Posterior cingulate gyrus (tissue), 11 donors: Measurements from ENCODE around the gene RARA.
"Not testable (repeated sequence)": the region's sequence is repeated elsewhere in the genome, so short reads cannot be mapped to it uniquely, and the experiment has no call there.

Experiments
- DNase-seq, 10 donors: peaks; one replicate each; pipeline versions ENCODE4 v3.0.0 to v3.0.0-alpha.2; 2020 to 2021; ENCODE audit warnings: mixed read lengths in 3 of 10
- intact Hi-C: fragments of 100-400 bp; cut with DNase I; formaldehyde crosslinking; loops from one replicate; pipeline ENCODE4 v1.15.1; 2023

RARA gene

DNA sequence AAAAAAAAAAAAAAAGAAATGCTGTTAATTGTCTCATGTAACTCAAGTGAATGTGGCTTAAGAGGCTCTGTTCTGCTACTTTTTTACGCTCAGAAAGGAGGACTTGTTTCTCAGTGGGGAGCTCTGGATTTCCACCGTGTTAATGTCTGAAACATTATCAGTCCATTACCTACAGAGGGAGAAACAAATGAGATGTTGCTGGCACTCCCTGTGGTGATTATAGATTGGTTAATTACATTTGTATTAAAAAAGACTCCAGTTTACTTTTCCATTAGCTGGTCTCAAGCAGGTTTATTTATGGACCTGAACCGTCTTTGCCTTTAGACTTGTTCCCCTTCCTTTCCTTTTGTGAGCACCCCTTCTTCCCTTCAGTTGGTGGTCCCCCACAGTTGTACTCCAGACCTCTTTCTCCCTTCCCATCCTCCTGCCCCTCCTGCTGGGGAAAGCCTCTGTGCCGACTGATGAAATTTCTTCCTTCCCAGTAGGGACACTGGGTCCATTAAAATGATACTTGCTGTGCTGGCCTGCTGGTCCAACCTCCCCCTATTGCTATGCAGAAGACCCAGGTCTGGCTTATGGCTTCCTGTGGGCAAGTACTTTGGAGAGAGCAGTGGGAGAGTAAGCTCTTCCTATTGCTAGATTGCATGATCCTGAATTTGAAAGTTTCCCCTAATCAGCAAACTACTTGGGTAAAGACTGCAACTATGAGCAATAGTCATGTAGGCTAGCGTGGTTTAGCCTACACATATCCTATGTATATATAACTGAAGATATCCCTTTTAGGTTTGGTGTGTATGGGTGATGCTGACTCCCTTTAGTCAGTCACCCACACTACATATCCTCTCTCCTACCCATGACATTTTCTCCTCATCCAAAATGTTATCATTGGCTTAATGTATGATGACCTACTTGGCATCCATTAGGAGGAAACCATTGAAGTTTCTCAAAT lies 13.2 kb upstream of the RARA start:
- intact Hi-C loops: loop anchor here (10.0 kb wide), 1 partner anchor 281 kb away; the partner anchor contains the start of gene CSF3
- no peak for DNase-seq

GRCh38 chr17:40297511-40297910 lies 11.5 kb upstream of the RARA start:
- DNase-seq: no peak
- intact Hi-C loops: loop anchor here (10.0 kb wide), 1 partner anchor 283 kb away; the partner anchor contains the start of gene CSF3

DNA sequence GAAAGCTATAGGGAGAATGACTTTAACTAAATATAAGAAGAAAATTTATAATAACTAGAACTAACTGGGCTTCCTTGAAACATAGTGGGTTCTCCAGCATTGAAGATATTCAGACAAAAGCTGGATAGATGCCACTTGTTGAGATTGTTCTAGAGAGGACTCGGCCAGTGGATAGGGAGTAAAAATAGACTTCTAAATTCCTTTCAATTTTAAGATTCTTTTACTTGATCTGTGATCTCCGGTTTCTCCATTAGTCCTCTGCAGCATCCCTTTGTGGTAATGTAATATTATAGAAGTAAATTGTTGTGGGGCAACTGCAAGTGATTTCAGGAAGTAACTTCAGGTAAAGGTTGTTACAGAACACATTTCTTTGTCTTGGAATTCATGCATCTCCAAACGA lies 10.3 kb upstream of the RARA start:
- intact Hi-C loops: loop anchor here (10.0 kb wide), 1 partner anchor 284 kb away; the partner anchor contains the start of gene CSF3
- DNase-seq: no peak

GRCh38 chr17:40299159-40299757 lies 9.7 kb upstream of the RARA start:
- not testable (repeated sequence) for DNase-seq
- intact Hi-C loops: loop anchor here (10.0 kb wide), 1 partner anchor 284 kb away; the partner anchor contains the start of gene CSF3

DNA sequence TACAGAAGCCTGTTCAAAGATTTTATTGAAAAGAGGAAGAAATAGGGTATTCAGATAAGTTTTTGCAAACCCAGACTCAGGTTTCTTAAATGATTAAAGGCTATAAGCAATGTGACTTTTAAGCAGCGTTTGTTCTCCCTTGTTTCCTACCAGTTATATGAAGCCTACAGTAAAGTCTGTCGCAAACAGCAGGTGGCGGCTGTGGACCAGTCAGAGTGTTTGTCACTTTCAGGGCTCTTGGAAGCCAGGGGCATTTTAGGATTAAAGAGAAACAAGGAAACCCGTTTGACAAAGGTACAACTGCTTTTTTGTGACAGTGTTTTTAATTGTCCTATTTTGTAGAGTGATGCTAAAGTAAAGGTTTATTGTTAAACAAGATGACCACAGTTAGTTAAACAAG lies 7.7 kb upstream of the RARA start:
- intact Hi-C loops: loop anchor here (10.0 kb wide), 2 partner anchors 113 to 253 kb away; partner anchors contain the start of gene TOP2A
- peak in 2 of 10 donors; percentile 34 to 84 for DNase-seq

DNA sequence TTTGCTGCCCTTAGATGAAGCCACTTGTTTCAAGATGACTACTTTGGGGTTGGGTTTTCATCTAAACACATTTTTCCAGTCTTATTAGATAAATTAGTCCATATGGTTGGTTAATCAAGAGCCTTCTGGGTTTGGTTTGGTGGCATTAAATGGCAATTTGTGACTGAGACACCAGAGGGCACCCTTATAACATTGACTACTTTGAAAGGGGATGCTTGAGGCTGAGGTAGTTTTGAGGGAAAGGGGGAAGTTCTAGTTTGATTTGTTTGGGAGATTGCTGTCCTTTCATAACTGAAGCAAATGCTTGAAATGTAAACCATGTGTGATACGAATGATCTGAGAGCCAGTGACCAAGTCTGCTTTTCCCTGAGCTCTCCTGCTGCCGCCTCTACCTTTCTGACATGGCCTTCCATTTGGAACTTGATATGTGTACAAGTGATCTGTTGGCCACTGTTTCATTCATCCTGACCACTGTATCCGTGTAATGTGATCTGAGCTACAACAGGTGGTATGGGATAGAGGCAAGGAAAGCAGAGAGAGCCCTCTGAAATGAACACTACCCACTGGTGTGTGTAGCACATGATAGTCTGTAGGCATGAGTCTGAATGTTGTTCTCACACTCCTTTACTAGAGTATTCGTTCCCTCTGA lies 5.8 kb upstream of the RARA start:
- intact Hi-C loops: loop anchor here (1.0 to 10.0 kb wide), 3 partner anchors 52 to 252 kb away; partner anchors contain the start of gene TOP2A
- peak in 1 of 10 donors; percentile 39 for DNase-seq

- no peak for DNase-seq
- intact Hi-C loops: loop anchor here (1.0 to 10.0 kb wide), 3 partner anchors 51 to 251 kb away; partner anchors contain the start of gene TOP2A
These were observed 5.0 kb upstream of the RARA start for GRCh38 chr17:40303708-40304551.

- not testable (repeated sequence) for DNase-seq
- intact Hi-C loops: loop anchor here (10.0 kb wide), 2 partner anchors 110 to 250 kb away; partner anchors contain the start of gene TOP2A
These were observed 4.5 kb upstream of the RARA start for GRCh38 chr17:40304552-40304863.

- intact Hi-C loops: loop anchor here (10.0 kb wide), 2 partner anchors 110 to 250 kb away; partner anchors contain the start of gene TOP2A
- not testable (repeated sequence) for DNase-seq
These were observed 4.1 kb upstream of the RARA start for GRCh38 chr17:40304866-40305265.

GRCh38 chr17:40306395-40306794 lies 2.6 kb upstream of the RARA start:
- no peak for DNase-seq
- intact Hi-C loops: loop anchor here (10.0 kb wide), 2 partner anchors 108 to 248 kb away; partner anchors contain the start of gene TOP2A

DNA sequence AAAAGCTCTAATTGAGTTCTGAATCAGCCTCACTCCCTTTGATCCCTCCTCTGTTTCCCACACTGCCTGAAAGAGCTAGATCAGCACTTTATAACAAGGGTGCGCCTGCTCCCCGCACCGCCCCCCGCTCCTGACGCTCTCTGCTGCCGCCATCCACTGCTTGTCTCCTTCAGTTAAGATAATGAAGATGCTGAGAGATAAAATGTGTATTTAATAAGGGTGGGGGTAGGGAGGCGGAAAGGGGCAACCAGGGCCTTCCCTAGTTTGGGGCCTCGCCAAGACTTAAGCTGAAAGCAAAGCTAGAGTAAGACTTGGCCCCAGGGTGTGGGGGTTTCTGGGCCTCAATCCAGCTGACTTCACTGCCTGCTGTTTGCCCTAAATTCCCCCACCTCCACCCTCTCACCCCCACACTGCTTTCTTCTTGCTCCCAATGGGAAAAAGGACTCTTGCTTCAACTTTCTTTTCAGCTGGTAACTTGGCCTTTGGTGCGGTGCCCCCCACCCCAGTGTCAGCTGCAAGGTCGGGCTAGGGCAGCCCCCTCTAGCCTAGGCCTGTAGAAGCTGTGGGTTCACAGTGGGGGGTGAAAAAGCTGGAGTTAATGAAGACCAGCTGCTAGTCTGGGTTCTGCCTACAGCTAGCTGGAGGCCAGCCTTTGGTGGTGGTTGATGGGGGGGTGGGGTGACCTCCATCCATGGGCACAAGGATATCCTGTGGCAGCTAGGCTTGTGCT lies 1.8 kb upstream of the RARA start:
- DNase-seq: peak in 1 of 10 donors; percentile 77
- intact Hi-C loops: loop anchor here (10.0 kb wide), 2 partner anchors 108 to 248 kb away; partner anchors contain the start of gene TOP2A

DNA sequence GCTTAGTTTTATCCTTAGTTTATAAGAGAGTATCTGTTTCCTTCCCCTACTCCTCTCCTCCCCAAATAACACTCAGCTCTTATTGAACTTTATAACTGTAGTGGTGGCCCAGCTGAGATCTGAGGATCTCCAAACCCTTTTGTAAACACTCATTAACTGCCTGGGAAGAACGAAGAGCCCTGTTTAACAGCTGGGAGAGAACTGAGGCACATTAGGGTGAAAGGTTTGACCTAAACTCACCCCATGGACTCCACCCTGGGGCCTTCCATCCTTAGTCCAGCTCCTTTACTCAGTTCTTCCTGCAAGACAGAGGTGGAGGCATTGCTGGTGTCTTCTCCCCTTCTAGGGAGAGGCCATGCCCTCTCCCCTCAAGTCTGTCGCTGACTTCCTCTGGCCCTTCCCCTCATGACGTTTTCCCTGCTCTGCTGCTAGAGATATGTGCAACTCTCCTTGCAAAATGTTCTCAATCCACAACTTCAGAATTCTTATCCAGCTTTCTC lies 1.2 kb upstream of the RARA start:
- no peak for DNase-seq
- intact Hi-C loops: loop anchor here (10.0 kb wide), 2 partner anchors 107 to 247 kb away; partner anchors contain the start of gene TOP2A

- no peak for DNase-seq
- intact Hi-C loops: loop anchor here (10.0 kb wide), 2 partner anchors 105 to 245 kb away; partner anchors contain the start of gene TOP2A
These were observed 1.1 kb downstream of the RARA start for GRCh38 chr17:40309949-40310510.

GRCh38 chr17:40310882-40311391 lies 2.0 kb downstream of the RARA start:
- intact Hi-C loops: no loop called here
- peak in 2 of 10 donors; percentile 73 for DNase-seq

DNA sequence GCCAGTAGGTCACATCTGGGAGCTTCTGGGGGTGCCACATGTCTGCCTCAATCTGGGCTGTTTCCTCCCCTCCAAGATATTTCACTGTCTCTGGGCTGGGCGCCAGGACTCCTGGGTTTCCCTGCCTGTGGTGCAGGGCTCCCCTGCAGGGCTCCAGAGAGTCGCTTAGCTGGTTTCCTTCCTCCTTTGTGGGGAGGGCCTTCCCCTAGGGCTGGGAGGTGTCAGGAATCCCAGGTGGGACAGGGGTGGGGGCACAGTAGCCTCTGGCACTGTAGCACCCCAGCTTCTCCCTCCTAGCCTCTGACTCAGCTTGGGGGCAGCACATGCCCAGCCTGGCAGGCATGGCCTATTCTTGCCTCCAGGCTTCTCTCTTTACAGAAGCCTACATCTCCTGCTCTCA lies 2.6 kb downstream of the RARA start:
- peak in 2 of 10 donors; percentile 82 to 84 for DNase-seq
- intact Hi-C loops: no loop called here

DNA sequence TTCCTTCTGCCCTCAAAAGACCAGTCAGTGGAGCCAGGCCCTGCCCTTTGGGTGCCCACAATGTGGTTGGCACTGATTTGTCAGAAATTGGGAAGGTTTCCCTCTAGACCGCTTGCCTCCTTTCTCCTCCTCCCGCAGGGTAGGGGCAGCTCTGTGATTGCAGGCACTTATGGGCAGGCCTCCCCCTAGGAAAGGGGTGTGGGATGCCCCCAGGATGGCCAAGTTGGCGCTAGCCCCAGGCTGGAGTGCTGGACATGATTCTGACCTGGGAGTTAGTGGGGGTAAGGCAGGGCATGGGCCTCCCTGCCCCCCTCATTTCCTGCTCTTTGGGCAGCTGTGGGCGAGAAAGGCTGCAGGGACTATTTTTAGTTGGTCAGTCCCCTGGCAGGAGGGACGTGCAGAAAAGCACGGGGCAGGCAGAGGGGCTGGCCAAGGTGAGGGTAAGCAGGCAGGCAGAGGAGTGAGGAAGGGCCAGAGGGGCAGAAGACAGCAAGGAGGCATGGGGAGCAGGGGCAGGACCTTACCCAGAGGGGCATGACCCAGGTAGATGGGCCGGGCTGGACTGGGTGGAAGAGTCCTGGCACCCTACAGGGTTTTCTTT lies 3.3 kb downstream of the RARA start:
- DNase-seq: peak in 3 of 10 donors; percentile 60 to 86 (median 81)

DNA sequence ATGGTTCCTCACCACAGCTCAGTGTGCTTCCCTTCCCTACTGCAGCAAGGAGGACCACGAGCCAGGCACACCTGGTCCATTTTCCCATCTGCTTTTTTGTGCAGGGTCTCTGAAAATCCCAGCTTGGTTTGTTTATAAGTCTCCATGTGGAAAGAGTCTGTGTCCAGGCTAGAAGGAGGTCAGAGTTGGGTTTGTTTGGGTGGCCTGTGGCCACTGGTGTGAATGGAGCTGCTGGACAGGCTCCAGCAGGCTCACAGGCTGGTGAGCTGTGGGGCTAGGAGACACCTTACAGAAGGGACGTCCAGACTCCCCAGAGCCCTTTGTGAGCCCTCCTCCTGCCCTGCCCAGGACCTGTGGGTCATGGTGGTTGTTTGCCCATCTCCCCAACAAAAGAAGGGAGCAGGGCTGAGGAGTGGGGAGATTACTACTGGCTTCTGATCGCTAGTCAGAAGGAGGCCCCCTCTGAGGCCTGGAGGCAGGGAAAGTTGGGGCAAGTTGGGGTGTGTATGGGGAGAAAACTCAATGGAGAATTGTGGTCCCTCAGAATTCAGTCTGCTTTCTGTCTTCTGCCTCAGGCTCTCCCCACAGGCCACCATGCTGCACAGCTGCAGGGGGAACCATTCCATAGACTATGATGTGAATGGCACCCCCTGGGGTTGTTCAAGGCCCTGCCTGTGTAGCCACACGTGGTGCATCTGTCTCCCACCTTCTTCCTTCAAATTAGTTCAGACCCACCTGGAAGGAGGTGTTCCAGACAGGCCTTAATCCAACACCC lies 4.1 kb downstream of the RARA start:
- peak in 1 of 10 donors; percentile 69 for DNase-seq
- intact Hi-C loops: no loop called here

More for the DNA sequence above, 3.3 kb downstream of the RARA start:
- intact Hi-C loops: no loop called here
